ENCODE measurements around the gene SEMA6D. TPM values are rescaled to one million over a fixed set of nuclear protein-coding genes. Genes with fewer than 3 reads are reported as not detected.

Gene SEMA6D
- polyA plus RNA-seq, 1 donor (not counting 4 experiments of a cell fraction or from before 2014, with no cell fraction given), result 0.67 TPM

- no peak for TF ChIP-seq EZH2 (IDR thresholded peaks at IDR 0.05; ENCODE audit: low read length)
- no peak for TF ChIP-seq CTCF (optimal IDR thresholded peaks at IDR 0.05 in 1 of 3, IDR thresholded peaks at IDR 0.05 in 1 of 3, conservative IDR thresholded peaks at IDR 0.05 in 1 of 3; ENCODE audit: extremely low read depth in 1 of 3, insufficient read depth in 2 of 3, low read length in 3 of 3)
- no peak overlapping the region for H3K27ac ChIP-seq (ENCODE audit: control insufficient read depth, insufficient read depth, low read length)
- no peaks in the 10 kb centered on the region for H3K9me3 ChIP-seq (ENCODE audit: control insufficient read depth, low read depth, low read length)
- no peaks in the 10 kb centered on the region for H3K9me1 ChIP-seq (ENCODE audit: control insufficient read depth, extremely low read depth, insufficient read depth, low read length)
- no peak for DNase-seq (ENCODE audit: low read depth, low spot score)
- H3K4me3 ChIP-seq (ENCODE audit: control insufficient read depth in 2 of 3, extremely low read depth in 1 of 3, insufficient read depth in 2 of 3, low read depth in 1 of 3, low read length in 3 of 3), result no peak overlapping the region
- FAIRE-seq, result no peak
- no peaks in the 10 kb centered on the region for H3K79me2 ChIP-seq (ENCODE audit: control insufficient read depth, insufficient read depth, low read length)
- H3K36me3 ChIP-seq (ENCODE audit: control insufficient read depth in 2 of 2, extremely low read depth in 1 of 2, insufficient read depth in 2 of 2, low read length in 2 of 2), result no peaks in the 10 kb centered on the region
- no peak overlapping the region for H3K4me2 ChIP-seq (ENCODE audit: control insufficient read depth, extremely low read depth, insufficient read depth, low read depth, low read length)
- dilution Hi-C loops (cut with MboI; ENCODE audit: extremely low pct_ligation_motif_present, low sequenced_read_pairs), result no loop called here
- H4K20me1 ChIP-seq (ENCODE audit: control insufficient read depth, extremely low read depth, insufficient read depth, low read length), result no peaks in the 10 kb centered on the region
- H2AFZ ChIP-seq (ENCODE audit: control insufficient read depth, low read length), result no peak overlapping the region
- no peak overlapping the region for H3K9ac ChIP-seq (ENCODE audit: control insufficient read depth, extremely low read depth, insufficient read depth, low read length)
- H3K4me1 ChIP-seq (ENCODE audit: control insufficient read depth, extremely low read depth, insufficient read depth, low read length), result no peaks in the 10 kb centered on the region
- H3K27me3 ChIP-seq (ENCODE audit: control insufficient read depth, extremely low read depth, insufficient read depth, low read length), result peaks cover 3% of the 10 kb centered on the region
Observed at GRCh38 chr15:47715856-47716445, 1.4 kb upstream of the SEMA6D start.

- Histone ChIP-seq H3K79me2 (ENCODE audit: control insufficient read depth, insufficient read depth, low read length) (no peaks in the 10 kb centered on the region), H3K27me3 (ENCODE audit: control insufficient read depth, extremely low read depth, insufficient read depth, low read length) (peaks cover 3% of the 10 kb centered on the region), H3K9me1 (ENCODE audit: control insufficient read depth, extremely low read depth, insufficient read depth, low read length) (no peaks in the 10 kb centered on the region), H3K4me3 (ENCODE audit: control insufficient read depth in 2 of 3, extremely low read depth in 1 of 3, insufficient read depth in 2 of 3, low read depth in 1 of 3, low read length in 3 of 3) (no peak overlapping the region), H3K4me1 (ENCODE audit: control insufficient read depth, extremely low read depth, insufficient read depth, low read length) (no peaks in the 10 kb centered on the region), H3K9me3 (ENCODE audit: control insufficient read depth, low read depth, low read length) (no peaks in the 10 kb centered on the region), H3K9ac (ENCODE audit: control insufficient read depth, extremely low read depth, insufficient read depth, low read length) (no peak overlapping the region), H3K27ac (ENCODE audit: control insufficient read depth, insufficient read depth, low read length) (no peak overlapping the region), H3K36me3 (ENCODE audit: control insufficient read depth in 2 of 2, extremely low read depth in 1 of 2, insufficient read depth in 2 of 2, low read length in 2 of 2) (no peaks in the 10 kb centered on the region), H3K4me2 (ENCODE audit: control insufficient read depth, extremely low read depth, insufficient read depth, low read depth, low read length) (no peak overlapping the region), H4K20me1 (ENCODE audit: control insufficient read depth, extremely low read depth, insufficient read depth, low read length) (no peaks in the 10 kb centered on the region), H2AFZ (ENCODE audit: control insufficient read depth, low read length) (no peak overlapping the region)
- dilution Hi-C loops (cut with MboI; ENCODE audit: extremely low pct_ligation_motif_present, low sequenced_read_pairs), result no loop called here
- no peak for DNase-seq (ENCODE audit: low read depth, low spot score)
- no peak for FAIRE-seq
- TF ChIP-seq EZH2 (IDR thresholded peaks at IDR 0.05; ENCODE audit: low read length), result no peak
Observed at GRCh38 chr15:47716516-47716915, 789 bp upstream of the SEMA6D start.
